GM19397 (cell line): ENCODE measurements around the gene USP5.
"Not testable (repeated sequence)": the region's sequence is repeated elsewhere in the genome, so short reads cannot be mapped to it uniquely, and the experiment has no call there.

Experiments
- ATAC-seq: cut with Tn5 transposase; IDR thresholded peaks from one replicate; pipeline ENCODE4 v1.9.1; 2021; ENCODE audit warnings: mild to moderate bottlenecking, moderate library complexity; ENCODE audit not compliant: unreplicated experiment

Gene USP5

DNA sequence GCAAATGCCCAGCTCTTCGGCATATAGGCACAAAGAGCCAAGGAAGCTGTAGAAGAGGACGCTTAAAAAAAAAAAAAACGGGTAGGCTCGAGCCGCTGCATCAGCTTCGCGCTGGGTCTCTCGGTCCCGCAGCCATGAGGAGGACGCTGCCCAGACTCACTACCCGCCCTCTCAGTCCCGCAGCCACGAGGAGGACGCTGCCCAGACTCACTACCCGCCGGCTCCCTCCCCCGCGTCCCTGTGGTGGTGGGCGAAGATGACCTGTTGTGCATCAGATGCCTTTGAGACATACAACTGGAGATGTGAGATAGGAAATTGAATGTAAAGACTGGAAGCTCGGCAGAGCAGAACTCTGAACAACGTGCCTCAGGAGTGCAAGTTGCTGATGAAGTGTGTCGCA lies 32.6 kb downstream of the USP5 start:
- no peak for ATAC-seq

GRCh38 chr12:6886206-6886999 lies 34.5 kb downstream of the USP5 start:
- ATAC-seq: not testable (repeated sequence)

DNA sequence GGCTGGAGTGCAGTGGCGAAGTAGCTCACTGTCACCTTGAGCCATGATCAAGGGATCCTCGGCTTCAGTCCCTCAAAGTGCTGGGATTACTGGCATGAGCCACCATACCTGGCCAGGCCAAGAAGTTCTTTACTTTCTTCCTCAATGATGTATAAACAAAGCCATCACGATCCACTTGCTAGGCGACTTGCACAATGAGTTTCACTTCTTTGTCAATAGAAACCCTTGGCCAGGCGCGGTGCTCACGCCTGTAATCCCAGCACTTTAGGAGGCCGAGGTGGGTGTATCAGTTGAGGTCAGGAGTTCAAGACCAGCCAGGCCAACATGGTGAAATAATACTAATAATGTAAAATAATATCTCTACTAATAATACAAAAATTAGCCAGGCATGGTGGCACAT lies 35.5 kb downstream of the USP5 start:
- ATAC-seq: no peak

DNA sequence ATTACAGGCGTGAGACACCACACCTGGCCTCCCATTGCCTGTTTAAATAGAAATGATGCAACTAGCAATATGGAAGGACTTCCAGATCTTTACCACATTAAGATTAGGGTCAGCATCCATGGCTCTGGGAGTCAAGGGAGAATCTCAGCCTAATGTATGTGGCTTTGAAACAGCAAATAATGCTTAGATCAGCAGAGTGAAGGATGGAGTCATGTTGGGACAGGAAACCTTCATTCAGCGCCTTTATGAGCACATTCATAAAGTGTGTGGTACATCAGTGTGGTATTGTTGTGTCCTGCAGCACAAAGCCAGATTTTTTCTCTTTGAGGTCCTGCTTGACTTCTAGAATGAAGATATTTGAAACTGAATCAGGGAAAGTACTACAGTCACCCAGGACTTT lies 36.4 kb downstream of the USP5 start:
- no peak for ATAC-seq

DNA sequence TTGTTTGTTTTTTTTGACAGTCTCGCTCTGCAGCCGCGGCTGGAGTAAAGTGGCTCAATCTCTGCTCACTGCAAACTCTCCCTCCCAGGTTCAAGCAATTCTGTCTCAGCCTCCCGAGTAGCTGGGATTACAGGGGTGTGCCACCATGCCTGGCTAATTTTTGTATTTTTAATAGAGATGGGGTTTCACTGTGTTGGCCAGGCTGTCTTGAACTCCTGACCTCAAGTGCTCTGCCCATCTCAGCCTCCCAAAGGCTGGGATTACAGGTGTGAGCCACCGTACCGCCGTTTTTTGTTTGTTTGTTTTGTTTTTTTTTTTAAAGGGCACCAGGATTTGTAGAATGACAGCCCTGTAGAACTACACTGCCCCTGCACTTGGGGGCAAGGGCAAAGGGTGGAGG lies 36.8 kb downstream of the USP5 start:
- ATAC-seq: not testable (repeated sequence)

- not testable (repeated sequence) for ATAC-seq
Observed at GRCh38 chr12:6889775-6890573, 38.0 kb downstream of the USP5 start.

DNA sequence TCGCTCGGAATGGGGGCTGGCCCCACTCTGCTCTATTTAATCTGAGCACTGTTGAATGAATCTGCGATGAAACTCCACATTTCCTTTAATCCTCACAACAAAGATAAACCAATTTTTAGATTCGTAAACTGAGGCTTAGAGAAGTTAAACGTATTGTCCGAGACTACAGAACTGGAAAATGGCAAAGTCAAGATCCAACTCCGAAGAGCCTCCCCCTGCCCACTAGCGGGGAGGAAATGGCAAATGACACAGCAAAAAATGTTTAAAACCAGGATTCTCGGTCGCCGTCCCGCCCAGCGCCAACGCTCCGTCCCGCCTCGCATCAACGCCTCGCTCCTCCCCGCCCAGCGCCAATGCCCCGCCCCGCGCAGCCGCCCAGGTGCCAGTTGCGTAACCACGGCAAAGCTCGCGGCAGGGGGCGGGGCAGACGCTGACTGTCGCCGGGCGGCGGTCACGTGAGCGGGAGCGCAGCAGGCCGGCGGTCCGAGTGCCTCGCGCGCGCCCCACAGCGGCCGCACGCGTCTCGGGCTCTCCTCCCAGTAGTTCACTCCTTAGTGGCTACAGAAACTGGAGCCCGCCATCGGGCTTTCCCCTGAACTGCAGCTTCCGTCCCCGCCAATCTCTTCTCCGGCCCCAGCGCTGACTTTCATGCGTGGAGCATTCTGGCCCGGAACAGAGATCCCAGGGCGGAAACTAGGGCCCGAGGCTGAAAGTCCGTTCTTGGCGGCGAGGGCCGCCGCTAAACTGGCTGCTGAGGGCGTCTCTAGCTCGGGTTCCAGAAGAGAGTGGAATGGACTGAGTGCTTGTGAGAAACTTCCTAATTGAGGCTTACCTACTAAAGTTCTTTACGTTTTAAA lies 39.1 kb downstream of the USP5 start:
- ATAC-seq: peak; percentile 93

- ATAC-seq: no peak
Observed at GRCh38 chr12:6891646-6892001, 39.7 kb downstream of the USP5 start.

GRCh38 chr12:6892683-6893082 lies 40.7 kb downstream of the USP5 start:
- not testable (repeated sequence) for ATAC-seq

DNA sequence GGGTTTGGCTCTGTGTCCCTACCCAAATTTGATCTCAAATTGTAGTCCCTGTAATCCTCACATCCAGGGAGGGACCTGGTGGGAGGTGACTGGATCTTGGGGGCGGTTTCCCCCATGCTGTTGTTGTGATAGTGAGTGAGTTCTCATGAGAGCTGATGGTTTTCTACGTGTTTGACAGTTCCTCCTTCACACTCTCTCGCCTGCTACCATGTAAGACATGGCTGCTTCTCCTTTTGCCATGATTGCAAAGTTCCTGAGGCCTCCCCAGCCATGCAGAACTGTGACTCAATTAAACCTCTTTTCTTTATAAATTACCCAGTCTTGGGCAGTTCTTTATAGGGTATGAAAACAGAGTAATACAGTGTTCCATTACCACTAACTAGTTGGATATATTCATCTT lies 42.4 kb downstream of the USP5 start:
- no peak for ATAC-seq

- ATAC-seq: no peak
Observed at GRCh38 chr12:6896846-6897435, 45.0 kb downstream of the USP5 start.

DNA sequence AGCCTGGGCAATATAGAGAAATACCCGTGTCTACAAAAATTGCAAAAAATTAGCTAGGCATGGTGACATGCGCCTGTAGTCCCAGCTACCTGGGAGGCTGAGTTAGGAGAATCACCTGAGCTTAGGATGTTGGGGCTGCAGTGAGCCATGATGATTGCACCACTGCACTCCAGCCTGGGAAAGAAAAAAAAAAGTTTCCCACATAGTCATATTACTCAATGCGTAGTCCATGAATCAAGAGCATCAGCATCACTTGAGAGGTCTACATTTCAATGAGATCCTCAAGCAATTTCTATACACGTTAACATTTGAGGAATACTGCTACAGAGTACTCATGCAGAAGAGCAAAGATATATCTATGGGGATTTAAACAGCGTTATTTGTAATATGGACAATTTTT lies 47.5 kb downstream of the USP5 start:
- no peak for ATAC-seq

DNA sequence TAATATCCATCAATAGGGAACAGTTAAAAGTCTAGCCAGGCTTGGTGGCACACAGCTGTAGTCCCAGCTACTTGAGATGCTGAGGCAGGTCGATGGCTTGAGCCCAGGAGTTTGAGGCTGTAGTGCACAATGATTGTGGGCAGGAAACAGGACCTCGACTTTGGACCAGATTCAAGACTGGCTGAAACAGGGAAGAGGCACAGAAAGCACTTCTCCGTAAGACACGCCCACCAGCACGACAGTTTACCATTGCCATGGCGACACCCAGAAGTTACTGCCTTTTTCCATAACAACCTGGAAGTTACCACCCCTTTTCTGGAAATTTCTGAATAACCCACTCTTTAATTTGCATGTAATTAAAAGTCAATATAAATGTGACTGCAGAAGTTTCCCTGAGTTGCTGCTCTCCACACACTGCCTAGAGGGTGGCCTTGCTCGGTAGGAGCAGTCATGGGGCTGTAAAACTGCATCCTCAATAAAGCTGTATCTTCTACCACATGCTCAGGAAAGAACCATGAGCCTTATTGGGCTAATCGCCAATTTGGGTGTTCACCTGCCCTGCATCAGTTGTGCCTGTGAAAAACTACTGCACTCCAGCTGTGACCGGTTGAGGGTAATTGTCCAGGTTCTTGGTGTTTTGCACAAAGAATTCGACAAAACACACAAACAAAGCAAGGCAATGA lies 48.0 kb downstream of the USP5 start:
- no peak for ATAC-seq

DNA sequence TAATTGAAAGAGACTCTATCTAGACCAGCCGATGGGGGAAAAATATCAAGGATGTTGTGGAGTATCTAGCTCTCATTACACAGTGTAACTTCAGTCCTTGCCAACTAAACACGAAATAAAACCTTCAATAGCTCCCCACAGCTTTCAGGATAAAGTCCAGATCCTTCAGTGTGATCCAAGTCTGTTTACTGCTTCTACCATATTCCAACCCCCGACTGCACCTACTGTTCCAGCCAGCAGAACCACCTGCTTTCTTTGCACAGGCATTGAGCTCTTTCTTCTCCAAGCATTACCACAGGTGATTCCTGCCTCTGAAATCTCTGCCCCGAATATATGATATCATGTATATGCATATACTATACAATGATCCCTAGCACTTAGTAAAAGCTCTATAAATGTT lies 50.5 kb downstream of the USP5 start:
- no peak for ATAC-seq

- ATAC-seq: no peak
Observed at GRCh38 chr12:6903722-6904121, 51.8 kb downstream of the USP5 start.

- peak; percentile 91 for ATAC-seq
Observed at GRCh38 chr12:6904280-6905276, 52.6 kb downstream of the USP5 start, which contains the start of gene LRRC23. Gene LRRC23 (plus strand): TSS chr12:6904822. CDS start chr12:6905634, 812 bp downstream.

- no peak for ATAC-seq
Observed at GRCh38 chr12:6905414-6906040, 53.6 kb downstream of the USP5 start.

- not testable (repeated sequence) for ATAC-seq
Observed at GRCh38 chr12:6908141-6908540, 56.2 kb downstream of the USP5 start.
